Adrenal gland (tissue), 5 donors: ENCODE measurements around the gene ZNF592.

ENCODE experiments used
- CTCF ChIP-seq, 6 experiments: fragments of 450-650 bp in 4 of 6; fragments of 200-600 bp in 2 of 6; sonication (generic) in 1 of 6; IDR thresholded peaks; 1 replicate in 5 of 6; 2 replicates in 1 of 6; pipeline versions ENCODE4 v1.5.1 to v1.8.0; 2016 to 2021; ENCODE audit warnings: antibody characterized with exemption in 6 of 6, mild to moderate bottlenecking in 2 of 6, moderate library complexity in 1 of 6
- POLR2A ChIP-seq, 2 donors: fragments of 450-650 bp; IDR thresholded peaks; one replicate each; pipeline ENCODE4 v1.6.1; 2017; ENCODE audit warnings: antibody characterized with exemption in 2 of 2, mild to moderate bottlenecking in 2 of 2, moderate library complexity in 1 of 2
- donor health status: DM: no; HTN: no; CAD: no.

GRCh38 chr15:84800365-84800806 lies 52.0 kb downstream of the ZNF592 start:
- no peak for TF ChIP-seq CTCF (IDR thresholded peaks at IDR 0.05)
- TF ChIP-seq POLR2A (IDR thresholded peaks at IDR 0.05): no peak
